ENCODE measurements around the gene ALX4. TPM values are rescaled to one million over a fixed set of nuclear protein-coding genes. Genes with fewer than 3 reads are reported as not detected.

Gene ALX4
- total RNA-seq, 4 donors from 2014 or later: 0.09 to 0.32 (median 0.13) TPM; not detected in 1

DNA sequence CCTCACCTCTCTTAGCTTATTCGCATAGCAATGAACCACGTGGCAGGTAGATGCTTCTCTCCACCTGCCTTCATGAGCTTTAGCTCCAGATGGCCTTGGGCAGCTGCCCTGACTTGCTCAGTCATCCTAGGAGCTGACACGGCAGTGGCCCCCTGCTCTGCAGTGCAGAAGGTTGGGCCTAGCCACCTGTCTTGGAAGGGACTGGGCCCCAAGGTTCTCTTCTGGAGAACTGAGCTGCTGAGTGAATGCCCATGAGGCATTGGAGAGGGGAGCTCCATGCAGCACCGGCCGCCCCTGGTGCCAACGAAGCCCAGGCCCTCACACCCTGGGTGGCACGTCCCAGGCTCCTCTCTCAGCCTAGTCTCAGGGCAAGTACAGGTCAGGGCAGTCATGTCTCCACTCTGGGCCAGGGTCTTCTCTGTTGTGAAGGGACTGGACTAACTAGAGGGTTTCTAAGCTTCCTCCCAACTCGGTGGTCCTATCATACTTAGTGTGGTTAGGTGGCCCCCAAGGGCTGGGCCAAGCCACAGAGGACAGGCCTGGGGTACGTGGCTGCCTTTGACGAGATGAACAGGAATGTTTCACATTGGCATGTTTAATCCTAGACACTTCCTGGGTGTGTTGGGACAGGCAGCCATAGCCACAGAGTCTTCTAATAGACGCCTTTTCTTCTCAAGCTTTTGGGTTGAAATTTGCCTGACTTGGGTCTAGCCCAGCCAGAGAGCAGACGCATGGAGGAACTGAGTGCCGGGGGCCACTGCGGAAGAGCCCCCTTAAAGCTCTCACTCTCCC, 47.9 kb downstream of the ALX4 start:
- TF ChIP-seq, protein P1, sequence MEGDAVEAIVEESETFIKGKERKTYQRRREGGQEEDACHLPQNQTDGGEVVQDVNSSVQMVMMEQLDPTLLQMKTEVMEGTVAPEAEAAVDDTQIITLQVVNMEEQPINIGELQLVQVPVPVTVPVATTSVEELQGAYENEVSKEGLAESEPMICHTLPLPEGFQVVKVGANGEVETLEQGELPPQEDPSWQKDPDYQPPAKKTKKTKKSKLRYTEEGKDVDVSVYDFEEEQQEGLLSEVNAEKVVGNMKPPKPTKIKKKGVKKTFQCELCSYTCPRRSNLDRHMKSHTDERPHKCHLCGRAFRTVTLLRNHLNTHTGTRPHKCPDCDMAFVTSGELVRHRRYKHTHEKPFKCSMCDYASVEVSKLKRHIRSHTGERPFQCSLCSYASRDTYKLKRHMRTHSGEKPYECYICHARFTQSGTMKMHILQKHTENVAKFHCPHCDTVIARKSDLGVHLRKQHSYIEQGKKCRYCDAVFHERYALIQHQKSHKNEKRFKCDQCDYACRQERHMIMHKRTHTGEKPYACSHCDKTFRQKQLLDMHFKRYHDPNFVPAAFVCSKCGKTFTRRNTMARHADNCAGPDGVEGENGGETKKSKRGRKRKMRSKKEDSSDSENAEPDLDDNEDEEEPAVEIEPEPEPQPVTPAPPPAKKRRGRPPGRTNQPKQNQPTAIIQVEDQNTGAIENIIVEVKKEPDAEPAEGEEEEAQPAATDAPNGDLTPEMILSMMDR (IDR thresholded peaks at IDR 0.05): no peak
- no peak for DNase-seq (ENCODE audit: low spot score)
- ATAC-seq (ENCODE audit: low FRiP score): no peak

- DNase-seq (ENCODE audit: low spot score) (no peak), ATAC-seq (ENCODE audit: low FRiP score) (no peak)
- TF ChIP-seq, protein P1 (IDR thresholded peaks at IDR 0.05): no peak
Measured at GRCh38 chr11:44260081-44260480, 49.9 kb downstream of the ALX4 start.

DNA sequence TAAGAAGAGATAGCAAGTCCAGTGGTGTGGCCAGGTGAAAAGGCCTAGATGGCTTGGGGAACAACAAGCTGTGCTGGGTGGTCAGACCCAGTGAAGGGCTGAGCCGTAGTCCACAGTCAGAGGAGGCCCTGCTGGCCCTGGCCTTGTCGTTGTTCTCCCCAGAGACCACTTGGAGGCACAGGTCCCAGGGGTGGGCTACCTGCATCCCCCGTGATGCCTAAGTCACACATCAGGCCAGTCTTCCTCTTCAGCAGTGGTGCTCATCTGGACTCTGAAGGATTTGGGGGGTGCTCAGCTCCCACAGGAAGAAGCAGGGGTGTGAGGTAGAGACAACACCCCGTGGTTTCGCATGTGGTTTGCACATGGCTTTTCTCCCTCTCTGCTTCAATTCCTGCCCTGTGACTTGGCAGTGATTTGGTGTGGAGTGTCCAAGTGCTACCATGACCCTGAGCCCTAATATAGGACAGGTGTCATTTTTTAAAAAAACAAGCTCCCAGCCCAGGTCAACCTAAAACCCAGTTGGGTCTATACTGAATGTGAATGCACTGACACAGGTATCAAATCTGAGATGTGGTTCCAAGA, 51.0 kb downstream of the ALX4 start:
- ATAC-seq (ENCODE audit: low FRiP score): no peak
- DNase-seq (ENCODE audit: low spot score): no peak
- TF ChIP-seq, protein P1 (IDR thresholded peaks at IDR 0.05): no peak

DNA sequence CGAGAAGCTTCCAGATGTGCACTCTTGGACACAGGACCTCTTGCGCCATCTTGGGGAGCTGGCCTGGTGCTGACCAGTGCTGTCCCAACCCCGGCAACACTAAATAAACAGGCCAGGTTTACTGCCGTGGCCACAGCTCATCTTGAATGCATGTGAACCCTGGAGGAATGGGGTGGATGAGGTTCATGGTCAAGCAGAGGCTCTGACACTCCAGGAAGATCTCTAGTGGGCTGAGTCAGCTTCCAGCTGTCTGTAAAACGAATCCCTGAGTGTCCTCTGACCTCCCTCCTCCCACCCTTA, 51.8 kb downstream of the ALX4 start:
- ATAC-seq (ENCODE audit: low FRiP score) (no peak), DNase-seq (ENCODE audit: low spot score) (no peak)
- TF ChIP-seq, protein P1 (IDR thresholded peaks at IDR 0.05): no peak

DNA sequence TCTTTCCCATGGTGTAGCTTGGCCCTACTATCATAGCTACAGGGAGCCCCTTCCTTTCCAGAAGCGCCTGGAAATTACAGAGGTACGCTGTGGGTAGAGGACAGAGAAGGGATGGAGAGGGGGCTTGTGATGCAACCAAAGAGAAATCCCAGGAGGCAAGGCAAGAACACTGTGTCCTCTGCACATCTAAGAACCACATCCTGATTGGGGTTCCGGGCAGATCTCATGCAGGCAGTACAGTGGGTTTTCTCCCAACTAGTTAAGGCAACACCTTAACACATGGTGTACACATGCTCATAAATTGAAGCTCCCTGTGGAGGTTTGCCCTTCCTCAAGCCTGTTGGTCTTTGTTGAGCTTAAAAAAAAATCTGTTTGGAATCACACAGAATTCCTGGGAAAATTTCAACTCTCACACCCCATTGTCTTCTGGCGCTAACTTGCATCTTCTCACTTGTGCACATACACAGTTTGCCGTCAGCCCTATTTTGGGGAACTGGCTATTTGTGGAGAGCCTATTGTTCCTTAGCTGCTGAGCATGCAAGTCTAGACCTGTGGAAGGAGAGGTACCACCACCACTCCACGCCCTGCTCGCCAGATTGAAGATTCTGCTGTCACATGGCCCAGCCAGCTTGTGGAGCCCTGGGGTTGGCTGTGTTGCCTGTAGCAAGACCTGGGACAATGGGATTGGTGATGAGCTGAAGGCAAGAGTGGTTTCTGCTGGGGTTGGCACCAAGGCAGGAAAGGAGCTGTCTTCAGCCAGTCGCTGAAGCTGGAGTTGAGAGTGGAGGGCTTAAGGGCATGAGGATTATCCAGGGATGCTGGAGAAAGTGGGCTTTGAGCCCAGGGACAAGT, 52.4 kb downstream of the ALX4 start:
- TF ChIP-seq, protein P1 (IDR thresholded peaks at IDR 0.05): no peak
- DNase-seq (ENCODE audit: low spot score) (no peak), ATAC-seq (ENCODE audit: low FRiP score) (no peak)

DNA sequence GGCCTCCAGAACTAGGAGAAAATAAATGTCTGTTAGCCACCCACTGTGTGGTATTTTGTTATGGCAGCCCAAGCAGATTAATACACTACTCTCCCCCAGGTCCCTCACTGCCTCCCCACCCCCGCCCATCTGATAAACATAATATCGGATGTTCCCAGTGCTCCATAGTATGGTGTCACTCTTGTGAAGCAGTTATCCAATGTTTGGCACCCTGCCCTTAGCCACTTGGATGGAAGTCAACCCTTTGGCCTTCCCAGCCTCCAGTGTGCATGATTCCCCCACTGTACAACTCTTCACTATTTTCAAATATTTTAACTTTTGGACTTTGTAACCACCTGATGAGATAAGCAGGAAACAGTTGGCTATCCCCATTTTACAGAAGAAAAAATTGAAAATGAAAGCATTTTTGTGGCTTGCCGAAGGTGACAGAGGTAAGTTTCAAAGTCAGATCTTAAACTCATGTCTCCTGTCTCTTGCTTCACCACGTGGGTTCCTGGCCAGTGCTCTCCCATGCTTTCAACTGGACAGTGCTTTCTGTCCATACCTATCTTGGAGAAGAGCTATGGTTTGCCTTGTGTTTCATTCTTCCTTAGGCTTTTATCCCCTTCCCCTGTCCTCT, 53.2 kb downstream of the ALX4 start:
- no peak for ATAC-seq (ENCODE audit: low FRiP score)
- no peak for DNase-seq (ENCODE audit: low spot score)
- TF ChIP-seq, protein P1 (IDR thresholded peaks at IDR 0.05): no peak
